Measurements from ENCODE around the gene SLC24A4. TPM values are rescaled to one million over a fixed set of nuclear protein-coding genes. Genes with fewer than 3 reads are reported as not detected.

The SLC24A4 gene
- total and polyA plus RNA-seq, 2 donors (not counting 3 experiments of a cell fraction or from before 2014, with no cell fraction given), result 0.07 to 0.08 TPM

GRCh38 chr14:92426237-92426636 lies 103.3 kb downstream of the SLC24A4 start:
- H4K20me1 ChIP-seq (replicated peaks; ENCODE audit: control insufficient read depth, extremely low read depth, insufficient read depth, low read length), result no peaks in the 10 kb centered on the region
- dilution Hi-C loops (cut with MboI; ENCODE audit: extremely low pct_ligation_motif_present, low sequenced_read_pairs), result no loop called here

More at GRCh38 chr14:92426237-92426636, 103.3 kb downstream of the SLC24A4 start:
- Histone ChIP-seq H3K4me3 (replicated peaks in 1 of 3; ENCODE audit: insufficient read depth in 1 of 3, low read depth in 1 of 3, low read length in 3 of 3) (no peak overlapping the region), H3K4me2 (ENCODE audit: insufficient read depth, low read length) (no peak overlapping the region), H3K9ac (replicated peaks; ENCODE audit: extremely low read depth, insufficient read depth, low read length) (no peak overlapping the region), H3K9me3 (replicated peaks; ENCODE audit: control insufficient read depth, insufficient read depth, low read length) (no peaks in the 10 kb centered on the region), H3K9me1 (replicated peaks; ENCODE audit: control insufficient read depth, extremely low read depth, insufficient read depth, low read length) (no peaks in the 10 kb centered on the region), H3K4me1 (ENCODE audit: control insufficient read depth, extremely low read depth, insufficient read depth, low read length) (no peaks in the 10 kb centered on the region), H3K79me2 (ENCODE audit: control insufficient read depth, insufficient read depth, low read length) (no peaks in the 10 kb centered on the region), H3K36me3 (ENCODE audit: control insufficient read depth in 2 of 2, extremely low read depth in 1 of 2, insufficient read depth in 2 of 2, low read length in 2 of 2) (no peaks in the 10 kb centered on the region), H2AFZ (ENCODE audit: low read depth, low read length) (no peak overlapping the region), H3K27ac (ENCODE audit: insufficient read depth, low read depth, low read length) (no peak overlapping the region), H3K27me3 (ENCODE audit: control insufficient read depth in 2 of 2, insufficient read depth in 2 of 2, low read length in 2 of 2) (no peaks in the 10 kb centered on the region)
- intact Hi-C loops (cut with micrococcal nuclease), result no loop called here
- FAIRE-seq (no peak), DNase-seq (ENCODE audit: low read depth, low spot score) (no peak)
- ChIA-PET POLR2A (no interaction called here), CTCF (no interaction called here)
- no peak for TF ChIP-seq GATA2 (IDR thresholded peaks at IDR 0.05; ENCODE audit: insufficient read depth, insufficient read length, low read depth, low read length)
- TF ChIP-seq JUN (IDR thresholded peaks at IDR 0.05; ENCODE audit: borderline replicate concordance, insufficient read depth, insufficient read length, low read depth), result no peak
- no peak for TF ChIP-seq CTCF (IDR thresholded peaks at IDR 0.05; ENCODE audit: extremely low read depth in 1 of 2, insufficient read depth in 1 of 2, low read depth in 1 of 2, low read length in 2 of 2)
- no peak for TF ChIP-seq POLR2A (IDR thresholded peaks at IDR 0.05; ENCODE audit: low read depth, low read length)
- no peak for TF ChIP-seq POLR2AphosphoS5 (IDR thresholded peaks at IDR 0.05; ENCODE audit: insufficient read depth, low read depth, low read length)
- no peak for TF ChIP-seq MYC (IDR thresholded peaks at IDR 0.05; ENCODE audit: low read depth, low read length)
- TF ChIP-seq MAX (IDR thresholded peaks at IDR 0.05; ENCODE audit: insufficient read depth, insufficient read length), result no peak
- no peak for TF ChIP-seq EZH2 (IDR thresholded peaks at IDR 0.05; ENCODE audit: borderline replicate concordance, low read depth, low read length, severe bottlenecking)
- no peak for TF ChIP-seq FOS (IDR thresholded peaks at IDR 0.05; ENCODE audit: borderline replicate concordance, insufficient read depth, low read length)
- no TSS peak for BruUV-seq (replicated peaks)

Data from endothelial cell of umbilical vein (primary cell).